Esophagus muscularis mucosa (tissue), 4 donors: Measurements from ENCODE around the gene NRXN3. TPM values are rescaled to one million over a fixed set of nuclear protein-coding genes. Genes with fewer than 3 reads are reported as not detected.

Source experiments
- DNase-seq: peaks from one replicate; pipeline ENCODE4 v3.0.0-alpha.2; 2017; ENCODE audit errors: extremely low spot score
- H3K27ac ChIP-seq, 4 donors: fragments of 200-600 bp; sonication (generic); replicated peaks in 1 of 4; 1 replicate in 3 of 4; 2 replicates in 1 of 4; pipeline ENCODE4 v1.5.1; 2016 to 2019; ENCODE audit warnings: mild to moderate bottlenecking in 1 of 4
- H3K27me3 ChIP-seq, 4 donors: fragments of 200-600 bp; sonication (generic); one replicate each; pipeline versions ENCODE4 v1.5.1 to v1.6.0; 2016 to 2019
- H3K36me3 ChIP-seq, 4 donors: fragments of 200-600 bp; sonication (generic); one replicate each; pipeline ENCODE4 v1.5.1; 2016 to 2019
- H3K4me1 ChIP-seq, 4 donors: fragments of 200-600 bp; sonication (generic); one replicate each; pipeline ENCODE4 v1.5.1; 2016 to 2019
- H3K4me3 ChIP-seq, 4 donors: fragments of 200-600 bp; sonication (generic); 1 replicate in 2 of 4; 2 replicates in 2 of 4; pipeline ENCODE4 v1.5.1; 2016 to 2019; ENCODE audit warnings: mild to moderate bottlenecking in 4 of 4, moderate library complexity in 1 of 4
- H3K9me3 ChIP-seq, 4 donors: fragments of 200-600 bp; sonication (generic); 1 replicate in 3 of 4; 2 replicates in 1 of 4; pipeline ENCODE4 v1.5.1; 2016 to 2019
- EP300 ChIP-seq: sonication (generic); formaldehyde crosslinking; IDR thresholded peaks from one replicate; pipeline ENCODE4 v1.6.1; 2017; ENCODE audit warnings: antibody characterized with exemption
- POLR2A ChIP-seq: fragments of 450-650 bp; IDR thresholded peaks from one replicate; pipeline ENCODE4 v1.6.1; 2017; ENCODE audit warnings: antibody characterized with exemption, moderate library complexity, mild to moderate bottlenecking, low read depth
- POLR2AphosphoS5 ChIP-seq, 2 donors: sonication (generic); formaldehyde crosslinking; IDR thresholded peaks; one replicate each; pipeline ENCODE4 v1.6.1; 2017; ENCODE audit warnings: antibody characterized with exemption in 2 of 2
- WGBS: methylation state at CpG from one replicate; pipeline ENCODE4 v1.1.5; 2018; 5-methylcytosine and 5-hydroxymethylcytosine counted together
- intact Hi-C: fragments of 100-400 bp; cut with DNase I; formaldehyde crosslinking; loops from one replicate; pipeline ENCODE4 v1.15.1; 2023
- total RNA-seq, 4 donors: library from RNA; depleted of rRNA; stranded (reverse); fragments of >200 nt; gene quantifications; one replicate each; pipeline versions ENCODE4 v1.1.0 to v1.2.1, GENCODE V29; 2016
- TF ChIP-seq, protein P1 (sequence below), 3 experiments: fragments of 200-600 bp in 2 of 3; fragments of 450-650 bp in 1 of 3; sonication (generic) in 2 of 3; IDR thresholded peaks; one replicate each; pipeline ENCODE4 v1.5.1; 2017 to 2019; ENCODE audit warnings: antibody characterized with exemption in 3 of 3, mild to moderate bottlenecking in 2 of 3, moderate library complexity in 1 of 3

NRXN3 gene
- total RNA-seq, 4 donors from 2014 or later, result 71.1 to 159 (median 122) TPM

- Histone ChIP-seq H3K9me3 (no peaks in the 10 kb centered on the region), H3K4me1 (no peaks in the 10 kb centered on the region), H3K4me3 (no peak overlapping the region), H3K36me3 (no peaks in the 10 kb centered on the region), H3K27me3 (peaks cover 0 to 5% (median 0%) of the 10 kb centered on the region in 4 donors), H3K27ac (no peak overlapping the region)
- no peak for DNase-seq
- WGBS, result 49% methylated on average over 13 of the region's 13 CpGs
- intact Hi-C loops, result no loop called here
- TF ChIP-seq POLR2AphosphoS5 (IDR thresholded peaks at IDR 0.05), result no peak
- TF ChIP-seq, protein P1, sequence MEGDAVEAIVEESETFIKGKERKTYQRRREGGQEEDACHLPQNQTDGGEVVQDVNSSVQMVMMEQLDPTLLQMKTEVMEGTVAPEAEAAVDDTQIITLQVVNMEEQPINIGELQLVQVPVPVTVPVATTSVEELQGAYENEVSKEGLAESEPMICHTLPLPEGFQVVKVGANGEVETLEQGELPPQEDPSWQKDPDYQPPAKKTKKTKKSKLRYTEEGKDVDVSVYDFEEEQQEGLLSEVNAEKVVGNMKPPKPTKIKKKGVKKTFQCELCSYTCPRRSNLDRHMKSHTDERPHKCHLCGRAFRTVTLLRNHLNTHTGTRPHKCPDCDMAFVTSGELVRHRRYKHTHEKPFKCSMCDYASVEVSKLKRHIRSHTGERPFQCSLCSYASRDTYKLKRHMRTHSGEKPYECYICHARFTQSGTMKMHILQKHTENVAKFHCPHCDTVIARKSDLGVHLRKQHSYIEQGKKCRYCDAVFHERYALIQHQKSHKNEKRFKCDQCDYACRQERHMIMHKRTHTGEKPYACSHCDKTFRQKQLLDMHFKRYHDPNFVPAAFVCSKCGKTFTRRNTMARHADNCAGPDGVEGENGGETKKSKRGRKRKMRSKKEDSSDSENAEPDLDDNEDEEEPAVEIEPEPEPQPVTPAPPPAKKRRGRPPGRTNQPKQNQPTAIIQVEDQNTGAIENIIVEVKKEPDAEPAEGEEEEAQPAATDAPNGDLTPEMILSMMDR (IDR thresholded peaks at IDR 0.05), result peak; percentile 55 to 86 (median 57)
These were observed 428.1 kb downstream of the NRXN3 start for GRCh38 chr14:78598046-78598920.

DNA sequence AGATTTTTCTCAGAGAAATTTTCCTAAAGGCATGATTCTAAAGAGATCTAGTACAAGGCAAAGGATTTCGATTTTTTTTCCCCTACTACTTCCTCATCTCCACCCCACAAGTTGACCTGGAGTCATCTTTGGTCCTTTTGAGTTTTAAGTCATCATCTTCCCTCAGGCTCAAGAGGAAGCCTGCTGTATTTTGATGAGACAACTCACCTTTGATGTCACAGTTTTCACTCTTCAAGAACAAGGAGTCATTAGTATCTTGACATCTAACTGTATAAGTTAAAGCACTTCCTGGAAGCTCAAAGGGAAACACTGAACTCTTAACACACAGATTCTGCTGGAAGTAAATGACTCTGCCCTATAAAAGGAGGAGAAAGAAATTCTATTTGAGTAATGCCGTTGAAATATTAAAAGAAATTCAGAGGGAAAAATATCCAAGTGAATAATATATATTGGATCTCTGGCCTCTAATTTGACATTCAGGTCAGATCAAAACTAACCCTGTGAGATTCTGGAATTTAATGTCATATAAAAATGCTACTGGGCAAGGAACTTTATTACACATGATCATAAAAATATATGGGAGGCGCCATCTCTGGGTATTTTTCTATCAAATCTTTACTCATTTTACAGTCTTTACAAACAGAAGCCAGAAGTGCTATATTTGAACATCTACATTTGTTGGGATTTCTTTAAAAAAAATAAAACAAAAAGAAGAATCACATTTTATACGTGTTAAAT is 435.0 kb downstream of the NRXN3 start:
- H3K4me1 ChIP-seq, result peaks cover 0 to 4% (median 0%) of the 10 kb centered on the region in 4 donors
- DNase-seq, result no peak

GRCh38 chr14:78605897-78606500 is 435.8 kb downstream of the NRXN3 start:
- Histone ChIP-seq H3K4me1 (peaks cover 0 to 4% (median 0%) of the 10 kb centered on the region in 4 donors), H3K27me3 (no peaks in the 10 kb centered on the region), H3K9me3 (no peaks in the 10 kb centered on the region), H3K4me3 (no peak overlapping the region), H3K27ac (no peak overlapping the region), H3K36me3 (no peaks in the 10 kb centered on the region)
- DNase-seq, result no peak
- intact Hi-C loops, result no loop called here
- TF ChIP-seq POLR2AphosphoS5 (IDR thresholded peaks at IDR 0.05) (no peak), POLR2A (no peak), EP300 (no peak)
- TF ChIP-seq, protein P1 (IDR thresholded peaks at IDR 0.05), result no peak
- WGBS, result 41% methylated on average over 1 of the region's 1 CpG

More for the DNA sequence above, 435.0 kb downstream of the NRXN3 start:
- TF ChIP-seq POLR2A, result no peak
- TF ChIP-seq, protein P1 (IDR thresholded peaks at IDR 0.05), result no peak
- TF ChIP-seq EP300, result no peak
- TF ChIP-seq POLR2AphosphoS5 (IDR thresholded peaks at IDR 0.05), result no peak
- H3K36me3 ChIP-seq, result no peaks in the 10 kb centered on the region
- intact Hi-C loops, result no loop called here
- H3K27me3 ChIP-seq, result no peaks in the 10 kb centered on the region
- H3K9me3 ChIP-seq, result no peaks in the 10 kb centered on the region
- no peak overlapping the region for H3K4me3 ChIP-seq
- 75% methylated on average over 4 of the region's 4 CpGs for WGBS
- H3K27ac ChIP-seq, result no peak overlapping the region

DNA sequence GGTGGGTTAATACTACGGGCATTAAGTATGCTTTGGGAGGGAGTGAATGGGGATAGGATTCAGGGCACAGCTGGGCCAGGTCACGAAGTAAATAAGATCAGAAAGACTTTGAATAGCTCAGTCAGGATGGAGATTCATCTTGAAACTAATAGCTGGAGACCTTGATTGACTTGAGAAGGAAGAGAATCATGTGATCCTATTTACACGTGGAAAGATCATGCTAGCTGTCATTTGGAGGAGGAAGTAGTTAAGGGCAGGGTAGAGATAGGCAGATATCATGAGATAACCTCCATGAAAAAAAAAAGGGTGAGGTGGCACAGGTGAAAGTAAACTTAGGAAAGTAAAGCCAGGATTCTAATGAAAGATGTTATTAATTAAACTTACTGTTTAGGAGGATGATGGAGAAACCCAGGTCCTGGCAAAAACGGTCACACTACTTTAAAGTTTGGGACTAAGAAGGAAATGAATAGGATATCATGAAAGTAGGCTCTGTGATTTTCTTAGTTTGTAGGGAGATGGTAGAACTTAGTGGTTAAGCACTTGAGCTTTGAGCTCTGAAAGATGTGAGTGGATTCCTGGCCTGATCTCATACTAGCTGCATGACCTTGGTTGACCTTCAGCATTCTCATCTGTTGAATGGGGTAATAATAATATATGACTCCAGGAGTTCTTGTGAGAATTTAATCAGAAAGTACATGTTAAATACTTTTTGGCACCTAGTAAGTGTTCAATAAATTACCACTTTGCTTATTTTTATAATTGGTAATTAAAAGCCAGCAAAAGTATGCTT is 439.0 kb downstream of the NRXN3 start:
- Histone ChIP-seq H3K27ac (no peak overlapping the region), H3K9me3 (no peaks in the 10 kb centered on the region), H3K4me3 (no peak overlapping the region), H3K4me1 (peaks cover 0 to 4% (median 2%) of the 10 kb centered on the region in 4 donors), H3K36me3 (no peaks in the 10 kb centered on the region), H3K27me3 (no peaks in the 10 kb centered on the region)
- DNase-seq, result no peak
- 73% methylated on average over 4 of the region's 4 CpGs for WGBS
- intact Hi-C loops, result no loop called here
- TF ChIP-seq POLR2AphosphoS5 (IDR thresholded peaks at IDR 0.05) (no peak), EP300 (no peak), POLR2A (no peak)
- TF ChIP-seq, protein P1 (IDR thresholded peaks at IDR 0.05), result no peak
